Tongue (tissue), 2 donors: ENCODE results near the gene CHD6. TPM values are rescaled to one million over a fixed set of nuclear protein-coding genes. Genes with fewer than 3 reads are reported as not detected.

Experiments used
- DNase-seq: peaks from one replicate; pipeline ENCODE4 v3.0.0-alpha.2; 2015
- total RNA-seq: library from RNA; depleted of rRNA; stranded (reverse); fragments of >200 nt; gene quantifications from one replicate; pipeline ENCODE4 v1.2.3, GENCODE V29; 2014

CHD6 gene
- total RNA-seq, 1 donor from 2014 or later = 65.1 TPM

DNA sequence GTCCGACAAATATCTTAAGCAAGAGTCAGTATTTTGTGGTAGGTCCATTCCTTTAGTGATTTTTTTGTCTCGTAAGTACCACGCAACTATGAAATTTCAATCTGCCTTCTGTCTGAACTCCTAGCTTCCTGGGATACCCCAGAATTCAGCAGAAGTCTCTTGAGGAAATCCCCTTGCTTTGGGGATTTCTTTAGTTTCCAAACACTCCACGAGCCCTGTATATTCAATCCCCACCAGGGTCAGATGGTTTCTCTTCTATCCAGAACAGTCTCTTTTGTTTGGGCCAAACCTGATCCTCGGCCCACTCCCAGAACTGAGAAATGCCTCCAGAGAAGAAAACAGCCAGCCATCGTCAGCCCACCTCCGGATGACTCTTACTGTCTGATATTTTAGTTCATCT, 113.0 kb downstream of the CHD6 start:
- no peak for DNase-seq

DNA sequence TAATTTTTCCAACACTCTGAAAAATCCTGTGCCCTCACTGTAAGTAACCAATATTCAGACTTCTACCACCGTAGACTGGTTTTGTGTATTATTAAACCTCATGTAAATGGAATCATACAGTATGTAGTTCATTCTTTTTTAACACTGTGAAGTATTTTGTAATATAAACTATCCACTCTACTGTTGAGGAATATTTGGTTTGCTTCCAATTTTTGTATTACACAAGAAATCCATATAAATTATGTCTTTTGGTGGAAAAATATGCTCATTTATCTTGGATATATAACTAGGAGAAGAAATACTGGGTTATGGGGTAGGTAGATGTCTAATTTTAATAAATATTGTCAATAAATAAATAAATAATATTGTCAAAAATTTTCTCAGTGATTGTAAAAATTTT, 116.8 kb downstream of the CHD6 start:
- no peak for DNase-seq

DNA sequence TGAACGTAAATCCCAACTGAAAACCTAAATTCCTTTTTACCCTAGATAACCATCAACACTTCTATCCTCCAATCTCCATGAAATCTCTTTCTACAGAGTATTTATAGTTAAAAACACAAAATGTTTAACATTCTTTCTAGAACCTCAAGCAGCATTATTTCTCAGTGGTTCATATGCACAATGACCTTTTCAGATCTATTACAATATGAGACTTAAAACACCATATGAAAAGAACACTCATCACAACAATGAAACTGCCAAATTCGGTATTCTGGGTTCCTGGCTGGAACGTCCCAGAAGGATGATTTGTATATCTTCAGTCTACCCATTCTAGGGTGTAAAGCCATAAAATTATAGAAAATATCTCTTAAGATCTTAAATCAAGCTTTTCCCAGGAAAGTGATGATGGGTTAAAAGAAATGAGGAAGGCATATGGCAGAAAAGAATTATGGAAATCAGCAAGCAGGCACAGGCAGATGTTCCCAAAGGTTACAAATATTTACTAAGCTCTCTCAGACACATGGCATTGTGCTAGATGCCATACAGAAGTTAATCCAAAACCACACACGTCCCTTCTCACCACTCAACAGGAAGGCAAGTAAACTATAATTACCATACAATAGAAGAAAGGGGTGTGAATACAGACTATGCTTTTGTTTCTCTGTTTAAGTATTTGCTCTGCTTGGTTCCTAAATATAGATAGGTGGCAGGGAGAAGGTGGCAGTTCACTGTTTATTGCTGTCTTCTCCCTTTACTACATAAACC, 118.0 kb downstream of the CHD6 start:
- no peak for DNase-seq

DNA sequence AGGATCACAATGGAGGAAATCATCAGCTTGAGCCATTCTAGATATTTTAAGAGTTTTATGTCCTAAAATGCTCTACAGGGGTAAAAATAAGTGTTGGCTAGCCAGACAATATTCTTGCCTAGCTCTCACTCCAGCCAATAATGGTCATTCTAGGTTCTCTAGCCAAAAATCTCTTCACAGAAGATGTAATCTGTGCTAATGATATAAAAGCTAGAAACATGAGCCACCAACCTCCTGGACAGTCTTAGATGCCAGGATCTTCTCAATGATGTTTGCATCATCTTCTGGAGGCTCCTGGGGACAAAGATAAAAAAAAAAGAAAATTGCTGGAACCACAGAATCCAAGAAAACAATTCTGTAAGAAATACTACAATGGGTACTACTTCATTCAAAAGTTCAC, 119.1 kb downstream of the CHD6 start:
- DNase-seq = no peak

DNA sequence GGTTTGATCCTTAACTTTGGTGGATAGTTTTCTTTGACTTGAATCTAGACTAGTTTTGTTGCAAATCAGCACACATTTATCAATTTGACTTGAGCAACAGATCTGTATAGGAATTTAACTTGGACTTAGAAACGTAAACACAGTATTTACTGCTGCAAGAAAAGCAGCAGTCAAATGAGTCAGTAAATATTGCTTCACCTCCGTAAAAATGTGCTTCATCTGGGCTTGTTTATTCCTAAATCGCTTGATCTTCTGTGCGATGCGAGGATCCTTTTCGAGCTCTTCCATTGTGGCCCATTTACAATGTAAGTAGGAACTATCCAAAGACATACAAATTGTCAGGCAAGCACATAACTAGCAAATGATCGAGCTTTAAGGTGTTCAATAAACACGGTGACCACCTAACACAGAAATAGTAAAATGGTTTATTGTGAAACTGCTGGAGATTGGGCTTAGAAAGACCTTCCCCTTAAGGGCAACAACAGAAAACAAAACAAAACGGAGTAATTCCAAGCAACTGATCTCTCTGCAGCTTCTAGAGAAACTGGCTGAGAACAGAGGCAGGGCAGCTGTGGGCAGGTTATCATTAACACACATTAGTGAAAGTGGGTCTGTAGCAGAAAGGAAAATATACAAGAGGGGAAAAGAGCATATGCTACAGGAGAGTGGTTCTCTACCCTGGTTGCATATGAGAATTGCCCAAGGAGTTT, 120.8 kb downstream of the CHD6 start:
- no peak for DNase-seq

DNA sequence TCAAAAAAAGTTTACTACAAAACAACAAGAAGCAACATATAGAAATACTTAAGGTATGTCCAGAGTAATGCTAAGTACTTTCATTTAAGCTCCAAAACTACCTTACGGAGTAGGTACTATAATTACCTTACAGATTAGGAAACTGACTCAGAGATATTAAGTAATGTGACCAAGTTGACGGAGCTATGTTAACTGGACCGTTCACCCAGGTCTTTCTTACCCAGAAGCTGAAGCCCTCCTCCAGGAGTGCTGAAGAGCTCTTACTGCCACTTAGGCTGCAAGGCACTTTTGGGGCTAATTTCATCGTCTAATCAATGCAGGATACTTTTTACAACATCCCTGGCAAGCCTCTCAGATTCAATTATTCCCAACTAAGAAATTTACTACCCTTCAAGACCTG, 123.7 kb downstream of the CHD6 start:
- no peak for DNase-seq

DNA sequence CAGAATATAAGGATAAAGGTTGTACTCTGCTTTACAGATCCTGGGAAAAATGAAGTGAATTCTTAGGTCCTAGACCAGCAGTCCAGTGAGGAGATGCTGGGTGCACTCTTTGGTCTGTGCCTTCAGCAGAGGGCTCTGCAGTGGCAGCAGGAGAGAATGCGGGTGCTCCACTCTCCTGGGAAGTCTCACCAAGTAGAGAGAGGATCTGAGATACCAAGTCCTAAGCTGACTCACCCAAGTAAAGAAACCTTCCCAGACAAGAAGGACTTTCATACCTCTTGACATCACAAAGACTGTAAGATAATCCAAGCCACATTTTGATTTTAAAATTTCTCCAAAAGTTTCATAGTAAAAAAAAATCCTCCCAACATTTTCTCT, 134.6 kb downstream of the CHD6 start:
- DNase-seq = no peak

DNA sequence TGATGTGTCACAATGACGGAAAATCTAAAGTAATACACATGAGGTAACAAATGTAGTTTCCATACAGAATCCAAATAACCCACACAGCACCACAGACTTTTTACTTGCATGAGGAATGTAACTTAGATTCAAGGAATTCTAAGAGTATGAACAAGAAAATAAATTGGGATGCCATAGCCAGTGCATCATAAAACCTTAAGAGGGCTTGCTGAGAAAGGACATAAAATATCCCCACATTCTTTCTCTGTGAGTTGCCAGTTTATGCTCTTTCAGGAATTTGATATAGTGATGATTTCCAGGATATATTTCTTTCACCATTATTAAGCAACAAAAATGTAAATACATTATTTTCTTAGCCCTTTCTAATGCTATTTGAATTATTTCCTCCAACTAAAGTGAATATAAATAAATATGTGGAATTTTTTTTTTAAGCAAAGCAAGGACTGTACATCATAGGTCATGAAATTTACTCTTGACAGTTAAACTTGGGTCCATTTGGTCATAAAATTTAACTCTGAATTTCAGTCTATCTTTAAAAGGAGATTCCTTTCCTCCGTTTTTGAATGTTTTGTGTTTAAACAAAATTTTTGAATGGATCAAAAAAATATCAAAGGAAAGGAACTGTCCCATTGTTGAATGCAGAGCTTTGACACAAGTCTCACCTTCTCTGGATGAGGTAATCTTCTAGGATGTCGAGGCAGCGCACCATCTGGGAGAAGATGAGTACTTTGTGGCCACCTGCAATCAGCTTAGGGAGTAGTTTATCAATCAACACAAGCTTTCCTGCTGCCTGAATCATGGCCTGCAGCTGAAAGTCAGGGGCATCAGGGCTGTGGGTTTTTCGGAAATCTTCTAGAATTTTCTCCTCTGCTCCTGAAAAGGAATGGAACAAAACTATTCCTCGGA, 135.3 kb downstream of the CHD6 start:
- no peak for DNase-seq

DNA sequence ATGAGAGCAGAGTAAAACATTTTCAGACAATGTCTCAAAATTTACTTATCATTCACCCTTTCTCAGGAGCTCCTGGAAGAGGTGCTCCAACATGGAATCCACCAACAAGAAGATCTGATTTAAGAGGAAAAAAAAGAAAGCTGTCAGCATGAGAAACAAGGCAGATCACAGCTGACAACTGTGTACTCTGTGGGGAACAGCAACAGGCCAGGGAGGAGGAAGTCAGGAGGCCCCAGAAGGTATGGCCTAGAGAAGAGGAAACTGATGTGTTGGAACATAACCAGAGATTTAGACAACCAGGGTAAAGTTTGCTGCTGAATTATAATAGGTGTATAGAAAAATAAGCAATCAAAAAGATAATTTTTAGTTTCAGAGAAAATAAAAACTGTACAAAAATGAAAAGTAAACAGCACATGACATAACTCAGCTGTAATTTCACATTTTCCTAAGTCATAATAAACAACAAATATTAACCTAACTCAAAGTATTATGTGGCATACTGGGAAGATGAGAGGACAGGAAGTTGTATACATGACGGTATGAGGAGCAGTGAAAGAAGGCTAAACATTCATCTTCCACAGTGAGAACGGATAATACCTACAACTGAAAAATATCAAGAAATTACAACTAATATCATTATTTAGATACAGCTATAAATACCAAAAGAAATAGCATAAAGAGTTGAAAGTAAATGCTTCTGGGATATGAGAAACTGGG, 138.0 kb downstream of the CHD6 start:
- DNase-seq = no peak

DNA sequence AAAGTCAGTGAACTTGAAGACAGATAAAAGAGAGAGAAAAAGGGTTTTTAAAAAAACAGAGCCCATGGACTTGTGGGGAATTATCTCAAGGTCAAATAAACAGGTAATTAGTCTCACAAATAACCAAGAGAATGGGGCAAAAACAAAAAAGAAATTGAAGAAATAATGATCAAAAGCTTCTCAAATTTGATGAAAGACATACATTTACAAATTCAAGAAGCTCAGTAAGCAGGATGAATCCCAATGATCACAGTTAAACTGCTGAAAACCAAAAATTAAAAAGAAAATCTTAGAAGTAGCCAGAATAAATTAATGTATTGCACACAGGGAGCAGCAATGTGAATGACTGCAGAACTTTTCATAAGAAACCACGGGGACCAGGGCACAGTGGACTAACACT, 139.1 kb downstream of the CHD6 start:
- DNase-seq = no peak

DNA sequence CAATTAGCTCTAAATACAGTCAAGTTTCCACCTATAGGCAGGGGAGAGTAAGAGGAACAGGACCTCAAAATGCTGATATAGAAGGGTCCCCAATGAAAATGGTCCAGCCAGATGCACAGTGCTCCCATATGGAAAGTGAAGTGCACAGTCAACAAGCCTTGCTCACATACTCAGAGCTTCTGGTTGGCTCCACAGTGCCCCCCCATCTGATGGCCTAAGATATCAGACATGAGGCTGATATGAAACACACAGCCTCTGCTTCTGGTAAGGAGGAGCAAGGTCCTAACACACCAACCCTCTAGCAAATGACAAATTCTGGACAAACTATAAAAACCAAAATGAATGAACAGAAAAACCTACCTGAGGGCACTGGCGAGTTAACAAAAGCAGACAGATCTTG, 140.2 kb downstream of the CHD6 start:
- DNase-seq = no peak

DNA sequence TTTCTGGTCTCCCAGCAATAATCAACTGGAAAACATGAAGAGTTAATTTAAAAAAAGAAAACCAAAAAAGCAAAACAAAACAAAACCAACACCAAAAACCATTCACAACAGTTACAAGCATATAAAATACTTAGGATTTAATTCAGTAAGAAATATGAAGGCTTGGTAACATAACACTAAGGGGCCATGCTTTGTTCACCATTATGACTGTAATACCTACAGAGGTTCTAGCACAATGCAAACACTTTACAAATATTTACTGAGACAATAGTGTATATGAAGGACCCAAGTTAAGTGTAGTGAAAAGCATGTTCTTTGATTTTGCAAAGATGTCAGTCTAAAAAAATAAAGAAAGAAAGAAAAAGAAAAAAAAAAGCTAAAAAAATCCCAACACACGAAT, 141.7 kb downstream of the CHD6 start:
- DNase-seq = no peak

DNA sequence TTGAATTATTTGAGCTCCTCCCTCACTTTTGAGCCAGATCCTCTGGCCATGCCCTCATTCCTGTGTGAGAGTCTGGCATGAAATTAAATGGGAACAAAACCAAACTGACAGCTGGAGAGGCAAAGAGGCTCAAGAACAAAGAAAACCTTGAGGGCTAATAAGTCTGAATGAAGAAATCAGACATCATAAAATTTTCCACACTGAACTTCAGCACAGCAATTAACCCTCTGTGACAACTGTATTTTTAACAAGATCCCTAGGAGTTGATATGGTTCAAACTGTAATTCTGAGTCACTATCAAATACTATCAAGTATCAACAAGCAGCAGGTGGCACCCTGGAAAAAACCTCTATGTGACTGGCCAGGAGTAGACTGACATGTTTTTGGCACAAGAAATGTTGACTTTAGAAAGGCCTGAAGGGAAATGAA, 142.2 kb downstream of the CHD6 start:
- DNase-seq = peak; percentile 96

DNA sequence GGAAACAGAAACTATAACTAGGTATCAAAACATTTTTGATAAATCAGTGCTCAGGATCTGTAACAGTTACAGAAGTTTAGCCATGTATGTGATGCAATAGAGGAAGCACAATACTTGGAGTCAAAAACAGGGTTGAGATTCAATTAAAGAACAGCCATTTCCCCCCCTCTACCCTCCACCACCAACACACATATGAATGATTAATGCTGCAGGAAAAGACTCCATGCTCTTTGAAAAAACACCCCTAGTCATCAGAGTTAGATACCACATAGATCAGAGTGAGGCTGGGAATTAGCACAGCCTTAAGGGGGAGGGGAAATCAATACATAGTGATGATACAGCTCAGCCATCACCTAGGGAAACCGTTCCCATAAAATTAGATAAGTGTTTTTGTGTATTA, 142.7 kb downstream of the CHD6 start:
- no peak for DNase-seq

DNA sequence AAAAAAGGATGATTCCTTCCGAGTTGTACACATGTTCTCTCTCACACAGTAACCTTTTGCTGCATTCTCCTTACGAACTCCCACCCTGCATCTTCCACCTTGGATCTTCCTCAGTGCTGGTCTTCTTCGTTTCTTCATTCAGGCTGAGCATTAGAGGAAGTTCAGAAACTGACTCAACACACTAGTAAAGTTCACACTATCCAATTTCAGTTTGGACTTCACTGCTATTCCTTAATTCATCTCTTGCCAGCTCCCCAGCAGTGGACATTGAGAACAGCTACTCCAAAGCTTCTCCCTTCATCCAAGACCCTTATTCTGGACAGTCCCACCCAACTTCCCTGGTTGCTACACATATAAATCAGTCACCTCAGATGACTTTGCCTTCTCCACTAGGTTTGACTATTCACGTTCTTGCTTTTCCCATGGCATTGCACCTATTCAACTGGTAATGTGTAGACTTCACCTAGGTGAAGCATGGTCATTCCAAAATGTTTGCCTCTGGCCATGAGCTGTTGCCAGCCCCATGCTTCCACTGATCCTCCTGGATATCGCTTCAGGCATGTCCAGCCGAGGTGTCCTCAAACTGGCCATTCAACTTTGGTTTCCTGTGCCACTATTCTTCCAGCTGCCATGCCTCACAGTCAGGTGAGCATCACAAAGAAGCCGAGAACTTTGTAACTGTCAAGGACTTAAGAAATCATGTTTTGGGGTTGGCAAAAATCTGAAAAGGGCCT, 147.6 kb downstream of the CHD6 start:
- DNase-seq = no peak

DNA sequence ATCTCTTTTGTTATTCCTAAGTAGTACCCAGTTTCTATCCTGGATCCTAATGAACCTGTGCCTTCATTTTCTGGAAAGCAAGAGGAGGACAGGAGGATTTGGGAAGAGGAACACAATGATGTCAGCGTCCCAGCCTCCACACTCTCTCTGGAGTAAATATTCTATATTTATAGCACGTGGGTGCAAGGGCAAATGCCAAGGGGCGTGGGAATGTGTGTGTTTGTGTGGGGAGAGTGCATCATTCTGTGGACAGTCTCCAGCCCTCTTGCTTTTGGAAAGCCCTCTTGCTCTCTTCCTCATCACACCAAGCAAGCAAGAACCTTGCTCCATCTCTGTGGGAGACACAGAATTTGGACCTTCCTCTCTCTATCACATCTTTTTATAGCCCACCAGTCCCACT, 148.3 kb downstream of the CHD6 start:
- no peak for DNase-seq

DNA sequence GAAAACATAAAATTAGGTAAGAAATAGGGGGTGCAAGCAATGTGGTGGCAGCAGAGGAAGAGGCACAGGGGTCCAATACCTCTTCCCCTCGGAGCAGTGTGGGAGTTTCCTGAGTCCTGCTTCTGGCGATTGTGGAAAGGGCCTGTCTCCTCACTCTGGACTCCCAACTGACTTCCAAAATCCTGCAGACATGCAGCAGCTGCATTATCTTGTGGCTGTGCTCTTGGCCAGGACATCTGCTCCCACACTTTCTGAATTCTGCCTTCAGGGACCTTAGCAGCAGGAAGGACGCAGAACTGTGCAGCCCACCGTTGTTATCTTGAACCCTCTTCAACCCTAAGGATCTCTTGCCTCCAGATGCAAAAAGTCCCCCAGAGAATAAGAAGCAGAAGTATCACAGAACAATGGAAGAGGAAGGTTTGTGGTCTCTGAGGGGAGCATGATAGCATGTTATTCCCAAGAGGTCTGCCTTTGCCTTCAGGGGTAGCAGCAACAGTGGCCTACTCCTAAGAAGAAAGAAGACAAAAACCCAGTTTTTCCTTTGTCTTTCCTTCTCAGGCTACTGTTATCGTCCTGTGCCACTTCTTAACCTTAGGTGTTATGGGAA, 149.1 kb downstream of the CHD6 start:
- peak; percentile 39 for DNase-seq

DNA sequence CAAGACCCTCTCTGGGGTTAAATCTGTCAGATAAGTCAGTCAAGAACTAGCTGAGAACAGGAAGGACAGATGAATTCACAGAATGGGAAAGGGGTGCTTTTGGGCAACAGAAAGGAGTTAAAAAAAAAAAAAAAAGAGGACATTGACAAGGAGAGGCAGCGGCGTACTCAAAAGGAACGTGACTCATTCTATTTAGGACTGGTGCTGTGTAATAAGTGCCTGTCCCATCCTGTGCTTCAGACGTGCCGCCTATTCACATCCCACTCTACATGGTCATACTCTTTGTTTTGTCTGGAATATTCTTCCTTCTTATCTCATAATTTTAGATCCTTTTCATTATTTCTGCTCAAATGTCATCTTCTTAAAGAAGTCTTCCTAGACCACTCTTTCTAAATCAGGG, 150.5 kb downstream of the CHD6 start:
- DNase-seq = no peak

DNA sequence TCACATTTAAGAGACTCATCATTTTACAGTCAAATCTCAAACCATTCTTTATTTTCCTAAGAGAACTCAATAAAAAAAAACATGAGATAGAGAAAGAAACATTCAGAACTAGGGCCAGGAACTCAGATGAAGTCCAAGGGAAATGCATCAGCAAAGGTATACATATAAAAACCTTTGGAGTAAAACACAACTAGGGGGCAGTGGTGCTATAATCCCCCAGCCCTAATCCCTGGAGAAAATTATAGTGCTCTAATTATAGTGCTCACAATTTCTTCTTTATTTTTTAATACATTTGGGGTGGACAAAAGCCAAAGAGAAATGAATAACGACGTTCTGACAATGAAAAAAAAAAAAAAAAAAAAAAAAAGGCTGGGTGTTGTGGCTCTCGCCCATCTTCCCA, 151.0 kb downstream of the CHD6 start:
- DNase-seq = no peak

DNA sequence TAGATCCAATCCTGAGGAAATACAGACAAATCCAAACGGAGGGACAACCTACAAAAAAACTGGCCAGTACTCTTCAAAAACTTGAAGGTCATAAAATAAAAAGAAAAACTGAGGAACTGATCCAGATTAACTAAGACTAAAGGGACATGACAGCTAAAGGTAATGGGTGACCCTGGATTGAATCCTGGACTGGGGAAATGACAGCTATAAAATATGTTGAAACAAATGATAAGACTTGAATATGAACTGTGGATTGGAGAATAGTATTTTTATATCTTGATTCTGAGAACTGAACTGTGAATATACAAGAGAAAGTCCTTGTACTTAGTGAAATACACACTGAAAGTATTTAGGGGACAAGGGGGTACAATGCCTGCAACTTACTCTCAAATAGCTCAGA, 154.6 kb downstream of the CHD6 start:
- no peak for DNase-seq
